Stimulated activated CD4-positive, alpha-beta T cell treated with anti-CD3 and anti-CD28 coated beads, TNF-alpha, amount 100 ng/mL, for 1 hour (primary cell): ENCODE data around the gene CACNA1F.
"Not testable (repeated sequence)": the region's sequence is repeated elsewhere in the genome, so short reads cannot be mapped to it uniquely, and the experiment has no call there.

Source experiments
- DNase-seq, 3 donors: peaks; one replicate each; pipeline ENCODE4 v3.0.0-alpha.2; 2020; ENCODE audit warnings: low read depth in 3 of 3, low spot score in 1 of 3

The CACNA1F gene

GRCh38 chrX:49177873-49178480 lies 55.2 kb downstream of the CACNA1F start:
- no peak for DNase-seq

- no peak for DNase-seq
These were observed 55.8 kb downstream of the CACNA1F start for GRCh38 chrX:49177338-49177833.

DNA sequence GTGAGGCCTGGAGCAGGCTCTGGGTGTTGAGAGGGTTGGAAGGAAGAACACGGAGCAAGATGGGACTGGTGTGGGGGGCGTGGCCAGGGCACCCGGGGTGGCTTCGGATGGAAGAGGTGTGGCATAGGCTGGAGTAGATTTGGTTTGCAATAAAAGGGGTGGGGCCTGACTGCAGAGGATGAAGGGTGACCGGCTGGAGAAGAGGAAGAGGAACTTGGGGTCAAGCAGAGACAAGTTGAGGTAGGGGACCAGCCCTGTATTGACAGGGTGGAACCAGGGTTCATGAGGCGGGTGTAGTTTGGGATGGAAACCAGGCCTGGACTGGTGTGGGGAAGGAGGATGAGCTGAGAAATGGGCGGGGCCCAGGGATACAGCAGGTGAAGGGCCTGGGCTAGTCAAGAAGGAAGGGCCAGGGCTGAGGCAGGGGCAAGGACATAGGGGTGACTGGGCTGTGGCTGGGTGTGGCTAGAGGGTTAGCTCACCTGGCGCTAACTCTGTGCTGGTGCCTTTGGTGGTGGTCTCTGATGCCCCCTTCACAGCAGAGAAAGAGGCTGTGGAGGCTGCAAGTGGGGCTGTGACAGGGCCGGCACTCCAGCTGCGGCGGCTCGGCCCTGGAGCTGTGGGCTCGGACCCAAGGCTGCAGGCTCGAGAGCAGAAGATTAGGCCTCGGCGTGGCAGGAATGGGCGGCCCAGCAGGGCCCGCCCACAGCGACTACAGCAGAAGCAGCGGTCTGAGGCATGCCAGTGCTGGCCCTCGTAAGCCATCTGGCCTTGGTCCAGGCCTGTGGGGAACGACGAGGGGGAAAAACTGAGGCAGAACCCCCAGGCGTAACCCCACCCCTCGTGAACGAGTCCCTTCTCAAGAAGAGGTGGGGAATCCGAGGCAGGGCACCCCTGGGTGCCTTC lies 56.5 kb downstream of the CACNA1F start:
- DNase-seq, result no peak

- DNase-seq, result no peak
These were observed 57.5 kb downstream of the CACNA1F start for GRCh38 chrX:49175435-49176274.

DNA sequence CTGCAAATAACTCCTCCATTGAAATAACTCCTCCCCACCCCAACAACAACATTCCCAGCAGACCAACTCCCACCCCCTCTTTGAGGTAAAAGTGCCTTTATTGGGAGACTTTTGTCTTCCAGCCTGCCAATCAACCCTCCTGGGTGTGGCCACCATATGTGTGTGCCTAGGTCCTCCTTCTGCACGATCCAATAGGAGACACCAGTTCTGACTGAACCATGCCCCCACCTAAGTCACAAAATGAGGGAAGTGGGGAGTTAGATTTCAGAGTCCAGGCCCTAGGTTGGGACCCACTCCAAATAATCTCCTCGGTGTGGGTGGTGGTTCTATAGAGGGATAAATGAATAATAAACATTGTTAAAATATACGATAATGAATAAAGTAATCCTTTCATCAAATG lies 58.4 kb downstream of the CACNA1F start:
- DNase-seq, result no peak

GRCh38 chrX:49173544-49173943 lies 59.6 kb downstream of the CACNA1F start:
- DNase-seq, result not testable (repeated sequence)

DNA sequence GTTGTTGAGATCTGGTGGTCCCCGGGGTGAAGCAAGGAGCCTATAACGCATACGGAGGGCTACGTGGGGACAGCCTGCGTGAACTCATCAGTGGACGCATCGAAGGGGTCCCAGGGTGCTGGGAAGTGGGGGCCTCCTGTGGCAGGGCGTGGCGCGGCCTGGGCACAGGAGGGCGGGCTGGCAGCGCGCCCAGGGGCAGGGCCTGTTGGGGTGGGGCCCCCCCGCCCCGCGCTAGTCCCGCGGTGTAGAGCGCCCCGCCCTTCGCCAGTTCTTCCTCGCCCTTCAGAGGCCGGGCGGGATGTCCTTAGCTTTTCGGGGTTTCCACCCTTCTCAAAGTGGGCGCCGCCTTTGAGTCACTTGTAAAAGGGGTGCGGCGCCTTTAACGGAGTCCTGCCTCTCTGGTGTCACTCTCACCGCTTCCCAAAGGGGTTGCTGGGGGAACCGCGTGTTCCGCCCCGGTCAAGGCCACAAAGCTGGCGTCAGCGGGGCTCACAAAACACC lies 60.8 kb downstream of the CACNA1F start:
- peak in 2 of 3 donors; percentile 38 to 44 for DNase-seq

DNA sequence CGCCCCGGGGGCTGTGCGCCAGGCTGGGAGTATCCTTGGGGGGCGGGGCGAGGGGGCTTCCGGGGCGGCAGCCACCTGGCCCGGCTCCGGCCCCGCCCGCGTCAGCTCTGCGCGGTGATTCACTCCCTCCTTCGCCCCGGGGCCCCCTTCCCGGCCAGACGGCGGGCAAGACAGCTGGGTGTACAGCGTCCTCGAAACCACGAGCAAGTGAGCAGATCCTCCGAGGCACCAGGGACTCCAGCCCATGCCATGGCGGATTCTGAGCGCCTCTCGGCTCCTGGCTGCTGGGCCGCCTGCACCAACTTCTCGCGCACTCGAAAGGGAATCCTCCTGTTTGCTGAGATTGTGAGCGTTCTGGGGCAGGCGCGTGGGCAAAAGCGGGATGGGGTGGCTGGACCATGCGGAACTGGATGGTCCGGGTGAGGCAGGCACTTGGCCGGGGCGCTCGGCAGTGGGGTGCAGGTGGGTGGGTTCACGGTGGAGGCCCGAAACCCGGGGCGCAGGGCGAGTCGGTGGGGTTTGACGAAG lies 61.3 kb downstream of the CACNA1F start, which contains the start of gene PLP2:
TSS of gene PLP2 (plus strand) at position 147 of the 528 bp plus-strand sequence. CDS start at position 250, 103 bp downstream.
- DNase-seq, result peak; percentile 50 to 65 (median 60)

DNA sequence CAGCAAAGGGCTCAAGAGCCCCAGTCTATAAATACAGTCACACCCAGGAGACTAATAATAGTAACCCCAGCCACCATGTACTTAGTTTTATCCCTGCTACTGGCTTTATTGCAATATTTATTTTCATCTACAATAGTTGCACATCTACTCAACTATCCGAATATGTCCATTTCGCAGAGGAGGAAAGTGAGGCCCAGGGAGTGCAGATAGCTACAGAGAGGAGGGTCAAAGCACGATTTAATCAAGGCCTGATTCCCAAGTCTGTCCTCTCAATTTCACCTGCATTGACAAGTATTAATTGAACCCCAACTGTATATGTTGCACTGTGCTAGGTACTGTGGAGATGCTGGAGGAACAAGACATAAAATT lies 65.4 kb downstream of the CACNA1F start:
- no peak for DNase-seq

DNA sequence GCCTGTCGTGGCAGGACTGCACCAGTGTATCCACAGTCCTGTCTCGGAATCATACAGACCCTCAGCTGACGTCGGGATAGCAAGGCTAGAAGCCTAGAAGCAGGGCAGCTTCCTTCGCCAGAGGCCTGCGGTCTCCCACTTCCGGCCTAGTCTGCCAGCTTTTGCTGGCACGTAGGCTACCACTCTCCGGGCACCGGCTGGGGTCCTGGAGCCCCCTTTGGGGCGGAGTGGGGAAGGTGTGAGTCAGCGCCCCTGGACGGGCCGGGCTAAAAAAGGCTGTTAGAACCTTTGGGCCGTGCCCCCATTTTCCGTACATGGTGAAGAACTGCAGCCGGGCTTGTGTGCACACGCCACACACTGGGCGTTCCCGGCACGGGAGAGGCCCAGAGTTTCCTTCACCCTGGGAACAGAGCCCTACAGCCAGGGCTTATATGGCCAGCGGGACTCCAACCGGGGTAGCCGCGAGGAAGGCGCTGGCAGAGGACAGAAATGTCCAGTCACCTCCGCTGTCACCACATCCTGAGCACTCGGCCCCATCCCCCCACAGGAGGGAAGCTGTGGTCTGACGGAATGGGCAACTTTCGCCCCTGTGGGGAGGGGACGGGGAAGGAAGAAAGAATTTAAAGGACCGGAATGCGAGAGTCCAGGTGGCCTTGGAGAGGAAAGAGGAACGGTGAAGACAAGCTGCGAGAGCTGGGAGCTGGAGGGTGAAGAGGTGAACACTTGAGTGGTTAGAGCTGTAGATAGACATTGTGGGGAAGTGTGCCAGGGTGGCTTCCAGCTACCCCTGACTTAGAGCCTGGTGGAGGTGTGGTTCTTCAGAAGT lies 66.0 kb downstream of the CACNA1F start:
- DNase-seq, result peak in 2 of 3 donors; percentile 35 to 46

GRCh38 chrX:49165901-49166881 lies 66.9 kb downstream of the CACNA1F start:
- peak in 2 of 3 donors; percentile 37 to 43 for DNase-seq

DNA sequence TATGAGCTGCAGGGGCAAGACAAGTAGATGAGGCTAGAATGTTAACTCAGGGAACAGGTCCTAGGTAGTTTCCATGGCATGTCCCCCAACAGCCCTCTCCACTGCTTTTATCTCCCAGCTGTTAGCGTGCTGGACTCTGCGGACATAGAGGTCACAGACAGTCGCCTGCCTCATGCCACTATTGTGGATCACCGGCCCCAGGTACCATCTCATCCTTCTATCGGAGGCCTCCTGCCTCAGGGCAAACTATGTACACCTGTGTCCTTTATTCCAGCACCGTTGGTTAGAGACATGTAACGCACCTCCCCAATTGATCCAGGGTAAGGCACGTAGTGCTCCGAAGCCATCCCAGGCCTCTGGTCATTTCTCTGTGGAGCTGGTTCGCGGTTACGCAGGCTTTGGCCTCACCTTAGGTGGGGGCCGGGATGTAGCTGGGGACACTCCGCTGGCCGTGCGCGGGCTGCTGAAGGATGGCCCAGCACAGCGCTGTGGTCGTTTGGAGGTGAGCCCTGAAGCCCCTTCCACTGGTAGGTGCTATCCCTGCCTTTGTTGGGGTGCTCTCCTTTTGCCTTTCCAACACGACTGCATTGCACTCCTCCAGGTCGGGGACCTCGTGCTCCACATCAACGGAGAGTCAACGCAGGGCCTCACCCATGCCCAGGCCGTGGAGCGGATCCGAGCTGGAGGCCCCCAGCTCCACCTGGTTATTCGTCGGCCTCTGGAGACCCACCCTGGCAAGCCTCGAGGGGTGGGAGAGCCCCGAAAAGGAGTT lies 68.4 kb downstream of the CACNA1F start:
- DNase-seq, result no peak

DNA sequence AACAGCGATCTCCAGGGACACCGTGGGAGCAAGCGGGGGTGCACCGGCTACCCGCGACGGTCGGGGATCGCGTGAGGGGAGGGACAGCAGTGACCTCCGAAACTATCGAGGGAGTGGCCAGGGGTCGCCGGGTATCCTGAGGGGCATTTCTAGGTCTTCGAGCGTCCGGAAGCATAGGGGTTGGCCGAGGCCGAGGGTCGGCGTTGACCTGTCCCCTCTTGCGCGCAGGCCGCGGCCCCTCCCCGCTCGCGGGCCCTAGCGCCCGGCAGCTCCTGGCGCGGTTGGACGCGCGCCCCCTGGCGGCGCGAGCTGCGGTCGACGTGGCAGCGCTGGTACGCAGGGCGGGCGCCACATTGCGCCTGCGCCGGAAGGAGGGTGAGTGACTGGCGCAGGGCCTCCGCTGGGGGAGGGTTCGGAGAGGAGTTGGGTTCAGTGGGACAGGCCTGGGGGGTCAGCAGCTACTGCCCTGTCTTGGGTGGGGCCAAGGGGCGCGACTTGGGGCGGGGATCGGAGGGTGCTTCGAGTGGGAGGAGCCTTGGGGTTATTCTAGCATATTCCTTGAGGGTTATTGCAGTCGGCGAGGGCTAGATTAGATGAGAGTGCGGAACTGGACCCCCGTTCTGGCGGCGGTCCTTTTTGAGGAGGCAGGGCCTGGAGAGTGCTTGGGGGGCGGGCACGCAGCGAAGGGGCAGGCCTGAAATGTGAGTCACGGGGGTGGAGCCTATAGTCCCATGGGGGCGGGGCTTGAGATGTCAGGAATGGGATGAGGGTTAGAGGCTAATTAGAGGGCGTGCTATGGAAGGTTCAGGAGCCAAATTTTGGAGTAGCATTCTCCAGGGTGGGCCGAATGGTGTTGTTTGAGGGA lies 69.4 kb downstream of the CACNA1F start:
- peak in 2 of 3 donors; percentile 64 to 69 for DNase-seq

- DNase-seq, result no peak
These were observed 70.5 kb downstream of the CACNA1F start, which contains the start of gene MAGIX for GRCh38 chrX:49162620-49163019. Gene MAGIX, plus strand, starts transcription at chrX:49162758. Its CDS starts 132 bp downstream, at chrX:49162890.

DNA sequence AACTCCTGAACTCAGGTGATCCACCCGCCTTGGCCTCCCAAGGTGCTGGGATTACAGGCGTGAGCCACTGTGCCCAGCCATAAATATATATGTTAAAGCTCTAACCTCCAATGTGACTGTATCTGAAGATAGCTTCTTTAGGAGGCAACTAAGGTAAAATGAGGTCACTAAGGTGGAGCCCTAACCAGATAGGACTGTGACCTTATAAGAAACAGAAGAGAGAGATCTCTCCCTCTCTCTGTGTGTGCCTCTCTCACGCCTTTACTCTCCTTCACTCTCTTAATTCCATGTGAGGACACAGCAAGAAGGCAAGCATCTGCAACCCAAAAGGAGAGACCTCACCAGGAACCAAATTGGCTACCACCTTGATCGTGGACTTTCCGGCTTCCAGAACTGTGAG lies 71.5 kb downstream of the CACNA1F start:
- no peak for DNase-seq

- DNase-seq, result no peak
These were observed 72.2 kb downstream of the CACNA1F start for GRCh38 chrX:49160908-49161307.

GRCh38 chrX:49157194-49157593 lies 75.9 kb downstream of the CACNA1F start:
- DNase-seq, result no peak
